HG02623 (cell line): ENCODE data around the gene F13B.
"Not testable (repeated sequence)": the region's sequence is repeated elsewhere in the genome, so short reads cannot be mapped to it uniquely, and the experiment has no call there.

Experiments used
- ATAC-seq: cut with Tn5 transposase; IDR thresholded peaks from one replicate; pipeline ENCODE4 v1.9.1; 2021; ENCODE audit warnings: moderate library complexity; ENCODE audit not compliant: unreplicated experiment

The F13B gene

GRCh38 chr1:197049100-197049499, 18.0 kb downstream of the F13B start:
- ATAC-seq = no peak

- no peak for ATAC-seq
These were observed 24.3 kb downstream of the F13B start for GRCh38 chr1:197042676-197043341.

- peak; percentile 55 for ATAC-seq
These were observed 25.3 kb downstream of the F13B start for GRCh38 chr1:197041486-197042353.

- no peak for ATAC-seq
These were observed 30.2 kb downstream of the F13B start for GRCh38 chr1:197036861-197037260.

- not testable (repeated sequence) for ATAC-seq
These were observed 32.3 kb downstream of the F13B start for GRCh38 chr1:197034631-197035339.

- no peak for ATAC-seq
These were observed 37.3 kb downstream of the F13B start for GRCh38 chr1:197029749-197030148.

GRCh38 chr1:197027359-197027758, 39.7 kb downstream of the F13B start:
- no peak for ATAC-seq

GRCh38 chr1:197024460-197024859, 42.6 kb downstream of the F13B start:
- ATAC-seq = no peak

GRCh38 chr1:197021716-197022115, 45.3 kb downstream of the F13B start:
- no peak for ATAC-seq

GRCh38 chr1:197017558-197018146, 49.4 kb downstream of the F13B start:
- ATAC-seq = no peak

- no peak for ATAC-seq
These were observed 50.3 kb downstream of the F13B start for GRCh38 chr1:197016751-197017150.

GRCh38 chr1:197013234-197013633, 53.8 kb downstream of the F13B start:
- ATAC-seq = no peak

- no peak for ATAC-seq
These were observed 55.4 kb downstream of the F13B start for GRCh38 chr1:197011614-197012013.

GRCh38 chr1:197008861-197009260, 58.2 kb downstream of the F13B start:
- ATAC-seq = no peak

GRCh38 chr1:197003132-197003531, 63.9 kb downstream of the F13B start:
- ATAC-seq = no peak

- ATAC-seq = no peak
These were observed 65.2 kb downstream of the F13B start for GRCh38 chr1:197001828-197002227.

GRCh38 chr1:196997423-196997822, 69.6 kb downstream of the F13B start:
- ATAC-seq = no peak

GRCh38 chr1:196993916-196994315, 73.1 kb downstream of the F13B start:
- no peak for ATAC-seq

- ATAC-seq = not testable (repeated sequence)
These were observed 75.0 kb downstream of the F13B start for GRCh38 chr1:196991919-196992651.
